Amniotic stem cell (primary cell): ENCODE data around the gene PPP1R12B.
A peak's percentile ranks its signal among the peaks of the same experiment; 100 is the strongest.
"Not testable (repeated sequence)": the region's sequence is repeated elsewhere in the genome, so short reads cannot be mapped to it uniquely, and the experiment has no call there.

Source experiments
- DNase-seq: peaks from one replicate; lab custom pipeline; 2025; lab: John Stamatoyannopoulos, UW

The PPP1R12B gene

DNA sequence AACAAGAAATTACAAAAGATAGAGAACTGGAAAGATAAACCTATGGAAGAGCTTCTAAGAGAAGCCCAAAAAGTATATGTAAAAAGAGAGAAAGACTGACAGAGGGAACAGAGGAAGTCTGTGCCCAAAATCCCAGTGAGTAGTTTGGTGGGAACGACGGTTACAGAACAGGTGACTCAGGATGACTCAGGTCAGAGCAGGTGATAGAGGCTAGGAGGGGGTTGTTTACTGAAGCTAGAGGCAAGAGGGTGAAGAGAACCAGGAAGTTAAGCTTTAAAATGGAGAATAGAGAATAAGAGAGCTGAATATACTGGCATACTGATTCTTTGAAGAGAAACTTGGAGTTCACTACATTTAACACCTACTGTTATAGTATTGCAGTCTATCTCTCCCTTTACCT lies 134.9 kb downstream of the PPP1R12B start:
- not testable (repeated sequence) for DNase-seq

GRCh38 chr1:202484032-202484431 lies 135.5 kb downstream of the PPP1R12B start:
- not testable (repeated sequence) for DNase-seq

DNA sequence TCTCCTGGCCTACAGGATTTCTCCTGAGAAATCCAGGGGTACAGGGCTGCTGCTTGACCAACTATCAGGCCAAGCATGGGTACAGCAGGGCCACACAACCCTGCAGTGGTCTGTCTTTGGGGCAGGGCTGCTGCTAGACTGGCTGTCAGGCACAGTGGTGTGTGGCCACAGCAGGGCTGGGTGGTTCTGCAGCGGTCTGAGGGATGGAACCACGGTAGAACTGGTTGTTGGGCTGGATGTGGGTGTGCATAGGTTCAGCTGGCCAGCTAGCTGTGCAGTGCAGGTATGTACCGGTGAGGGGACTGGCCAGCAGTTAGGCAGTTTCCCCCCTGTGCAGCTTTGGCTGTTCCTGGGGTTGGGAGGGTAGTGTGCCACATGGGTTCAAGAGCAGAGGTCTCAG lies 136.3 kb downstream of the PPP1R12B start:
- not testable (repeated sequence) for DNase-seq

DNA sequence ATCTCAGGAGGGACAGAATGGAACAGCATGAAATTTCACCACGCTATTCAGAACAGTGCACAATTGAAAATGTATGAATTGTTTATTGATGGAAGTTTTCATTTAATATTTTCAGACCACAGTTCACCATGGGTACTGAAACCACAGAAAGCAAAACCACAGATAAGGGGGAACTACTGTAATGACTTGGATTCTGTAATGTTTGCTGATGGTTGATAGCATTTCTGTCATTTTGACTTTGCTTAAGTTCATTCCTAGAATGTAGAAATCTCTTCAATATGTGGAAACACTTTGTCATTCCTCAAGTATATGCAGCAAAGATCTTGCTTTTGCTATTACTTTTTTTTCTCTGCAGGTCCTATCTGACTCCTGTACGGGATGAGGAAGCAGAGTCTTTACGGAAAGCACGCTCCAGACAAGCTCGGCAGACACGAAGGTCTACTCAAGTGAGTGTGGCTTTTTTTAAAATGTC lies 139.7 kb downstream of the PPP1R12B start:
- not testable (repeated sequence) for DNase-seq

DNA sequence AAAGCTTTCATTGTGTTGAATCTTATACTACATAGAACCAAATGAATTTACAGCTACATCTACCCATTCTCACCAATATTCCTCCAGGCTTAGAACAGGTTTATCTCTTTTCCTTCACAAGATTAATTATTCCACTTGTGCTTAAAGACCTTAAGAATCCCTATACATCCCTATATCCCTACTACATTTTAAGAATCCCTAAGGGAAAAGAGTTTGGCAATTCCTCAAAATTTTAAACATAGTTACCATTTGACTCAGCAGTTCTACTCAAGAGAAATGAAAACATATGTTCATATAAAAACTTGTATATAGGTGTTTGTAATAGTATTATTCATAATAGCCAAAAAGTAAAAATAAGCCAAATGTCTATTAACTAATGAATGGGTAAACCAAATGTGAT lies 140.6 kb downstream of the PPP1R12B start:
- not testable (repeated sequence) for DNase-seq

GRCh38 chr1:202493112-202493511 lies 144.6 kb downstream of the PPP1R12B start:
- DNase-seq = not testable (repeated sequence)

- peak; percentile 33 for DNase-seq
Observed at GRCh38 chr1:202498542-202498941, 150.0 kb downstream of the PPP1R12B start.

DNA sequence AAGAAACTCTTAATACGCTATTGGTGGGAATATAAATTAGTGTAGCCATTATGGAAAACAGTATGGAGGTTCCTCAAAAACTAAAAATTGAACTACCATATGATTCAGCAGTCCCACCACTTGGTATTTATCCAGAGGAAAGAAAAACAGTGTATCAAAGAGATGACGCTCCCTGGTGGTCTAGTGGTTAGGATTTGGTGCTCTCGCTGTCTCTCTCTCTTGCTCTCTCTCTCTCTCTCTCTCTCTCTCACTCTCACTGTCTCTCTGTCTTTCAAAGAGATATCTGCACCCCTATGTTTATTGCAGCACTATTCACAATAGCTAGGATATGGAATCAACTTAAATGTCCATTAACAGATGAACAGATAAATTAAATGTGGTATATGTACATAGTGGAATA lies 151.5 kb downstream of the PPP1R12B start:
- not testable (repeated sequence) for DNase-seq

DNA sequence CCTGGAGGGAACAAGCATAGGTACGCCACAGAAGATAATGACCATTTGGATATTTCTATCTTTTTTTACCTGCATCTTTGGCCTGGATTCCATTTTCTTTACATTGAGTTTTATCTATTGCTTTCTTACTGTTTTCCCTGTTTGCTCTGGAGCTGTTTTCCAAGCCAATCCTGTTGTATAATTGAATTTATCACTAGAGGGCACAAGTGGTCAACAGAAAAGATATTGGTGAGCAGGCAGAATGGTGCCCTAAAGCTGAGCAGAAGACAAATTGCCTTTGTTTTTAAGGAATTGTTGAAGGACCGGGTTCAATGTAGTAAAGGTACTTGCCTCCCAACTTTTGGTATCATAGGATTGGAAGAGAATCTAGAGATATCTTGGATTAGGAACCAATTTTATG lies 152.8 kb downstream of the PPP1R12B start:
- peak; percentile 12 for DNase-seq

GRCh38 chr1:202505356-202505755 lies 156.9 kb downstream of the PPP1R12B start:
- DNase-seq = peak; percentile 44

- DNase-seq = not testable (repeated sequence)
Observed at GRCh38 chr1:202505880-202506575, 157.5 kb downstream of the PPP1R12B start.

- not testable (repeated sequence) for DNase-seq
Observed at GRCh38 chr1:202508863-202509262, 160.4 kb downstream of the PPP1R12B start.

- DNase-seq = not testable (repeated sequence)
Observed at GRCh38 chr1:202513875-202514274, 165.4 kb downstream of the PPP1R12B start.

- DNase-seq = no peak
Observed at GRCh38 chr1:202516434-202516877, 168.0 kb downstream of the PPP1R12B start.

GRCh38 chr1:202517146-202517545 lies 168.6 kb downstream of the PPP1R12B start:
- DNase-seq = not testable (repeated sequence)

GRCh38 chr1:202518180-202518579 lies 169.7 kb downstream of the PPP1R12B start:
- DNase-seq = not testable (repeated sequence)

GRCh38 chr1:202518905-202519304 lies 170.4 kb downstream of the PPP1R12B start:
- DNase-seq = not testable (repeated sequence)

DNA sequence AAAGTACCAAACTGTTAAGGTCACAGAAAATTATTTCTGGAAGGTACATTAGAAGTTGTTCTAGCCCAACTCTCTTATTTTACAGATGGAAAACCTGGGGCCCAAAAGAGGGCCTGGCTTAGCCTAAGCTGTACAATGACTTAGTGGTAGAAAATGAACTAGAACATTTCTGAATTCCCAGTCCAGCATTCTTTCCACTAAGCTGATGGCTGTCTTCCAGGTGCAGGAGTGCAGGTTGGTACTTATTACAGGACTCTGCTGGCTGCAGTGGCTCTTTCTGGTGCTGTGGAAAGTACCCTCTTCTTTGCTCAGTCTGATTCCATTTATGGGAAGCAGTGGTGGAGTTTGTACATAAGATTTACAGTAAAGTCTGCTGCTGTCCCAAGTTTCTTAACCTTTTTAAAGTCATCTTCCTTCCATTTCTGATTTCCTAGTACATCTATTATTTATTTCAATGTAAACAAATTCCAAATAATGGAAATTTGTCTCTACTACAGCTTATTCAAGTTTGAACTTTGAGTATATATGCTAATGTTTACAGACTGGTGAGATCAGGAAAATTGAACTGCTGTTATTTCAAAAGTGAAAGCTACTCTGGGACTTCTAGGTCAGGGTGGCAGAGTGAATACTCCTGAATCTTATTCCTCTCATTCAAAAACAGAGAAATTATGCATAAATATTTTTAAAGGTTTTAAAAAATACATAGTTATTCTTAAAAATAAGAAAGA lies 171.8 kb downstream of the PPP1R12B start:
- DNase-seq = not testable (repeated sequence)

DNA sequence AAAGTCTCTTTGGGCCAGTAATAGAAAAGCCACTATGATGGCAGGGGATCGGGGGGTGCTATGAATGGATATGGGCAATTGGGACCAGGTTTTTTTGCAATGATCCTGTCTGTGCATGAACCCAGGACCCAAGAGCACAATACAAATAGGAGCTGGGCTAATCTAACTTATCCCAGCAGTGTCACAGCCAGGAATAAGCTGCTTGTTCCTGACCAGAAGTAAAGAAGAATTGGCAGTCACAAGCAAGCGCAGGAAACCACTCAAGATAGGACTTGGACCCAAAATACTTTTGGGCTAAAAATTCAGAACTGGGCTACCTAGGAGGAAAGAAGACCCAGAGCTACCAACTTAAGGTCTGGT lies 172.3 kb downstream of the PPP1R12B start:
- DNase-seq = not testable (repeated sequence)

GRCh38 chr1:202521484-202521883 lies 173.0 kb downstream of the PPP1R12B start:
- DNase-seq = not testable (repeated sequence)

DNA sequence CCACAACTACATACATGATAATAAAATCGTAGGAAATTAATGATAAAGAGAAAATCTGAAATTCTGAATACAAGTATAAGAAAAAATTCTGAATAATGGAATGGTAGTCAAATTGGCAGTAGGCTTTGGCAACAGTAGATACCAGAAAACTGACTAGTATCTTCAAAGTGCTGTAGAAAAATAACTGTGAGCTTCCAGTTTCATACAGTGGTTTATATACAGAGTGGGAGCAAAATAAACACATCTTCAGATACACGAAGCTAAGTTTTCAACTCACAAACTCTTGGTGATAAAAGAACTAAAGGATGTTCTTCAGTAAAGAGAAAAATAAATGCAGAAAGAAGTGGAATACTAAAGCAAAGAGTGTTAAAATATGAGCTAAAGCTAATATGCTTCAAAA lies 173.4 kb downstream of the PPP1R12B start:
- no peak for DNase-seq

DNA sequence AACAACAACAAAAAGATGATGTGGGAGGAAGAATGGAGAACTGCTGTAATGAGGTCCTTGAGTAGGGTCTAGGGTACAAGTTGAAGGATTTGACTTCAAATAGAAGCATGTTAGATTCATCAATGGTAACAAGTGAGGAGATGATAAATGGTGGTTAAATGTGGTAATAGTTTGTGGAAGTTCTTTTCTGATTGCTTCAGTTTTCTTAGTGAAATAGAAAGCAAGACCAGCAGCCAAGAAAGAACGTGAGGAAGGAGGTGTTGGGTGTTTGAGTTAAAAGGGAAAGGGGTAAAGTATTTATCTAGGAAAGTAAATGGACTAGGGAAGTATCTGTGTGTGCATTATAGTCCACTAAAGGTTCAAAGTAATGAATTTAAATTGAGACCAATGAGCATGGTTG lies 177.6 kb downstream of the PPP1R12B start:
- not testable (repeated sequence) for DNase-seq

- DNase-seq = not testable (repeated sequence)
Observed at GRCh38 chr1:202528096-202528722, 179.7 kb downstream of the PPP1R12B start.
